KMS-11 (cell line): ENCODE results near the gene MRPL3.

Experiments
- H2AFZ ChIP-seq: fragments of 200-600 bp; sonication (generic); 2 replicates; pipeline ENCODE4 v1.6.1; 2016; ENCODE audit warnings: antibody characterized with exemption, mixed run types, low read depth
- H3K27ac ChIP-seq: fragments of 200-600 bp; sonication (generic); 2 replicates; pipeline ENCODE4 v1.6.1; 2016; ENCODE audit warnings: mild to moderate bottlenecking, mixed run types
- H3K27me3 ChIP-seq: fragments of 200-600 bp; sonication (generic); 2 replicates; pipeline ENCODE4 v1.6.1; 2017; ENCODE audit warnings: mild to moderate bottlenecking, low read depth, mixed run types, moderate library complexity; ENCODE audit not compliant: insufficient read depth
- H3K36me3 ChIP-seq: fragments of 200-600 bp; sonication (generic); 2 replicates; pipeline ENCODE4 v1.6.1; 2017; ENCODE audit warnings: mild to moderate bottlenecking, mixed run types; ENCODE audit not compliant: insufficient read depth
- H3K4me1 ChIP-seq: fragments of 200-600 bp; sonication (generic); 2 replicates; pipeline ENCODE4 v1.6.1; 2016; ENCODE audit warnings: mild to moderate bottlenecking, low read depth, mixed run types; ENCODE audit not compliant: poor library complexity, severe bottlenecking
- H3K4me2 ChIP-seq: fragments of 200-600 bp; sonication (generic); 2 replicates; pipeline ENCODE4 v1.7.0; 2016; ENCODE audit warnings: mild to moderate bottlenecking, mixed run types
- H3K4me3 ChIP-seq: fragments of 200-600 bp; sonication (generic); IDR thresholded peaks from 2 replicates; pipeline ENCODE4 v1.6.1; 2017; ENCODE audit warnings: low read depth, low read length, mixed read lengths; ENCODE audit not compliant: insufficient read depth
- H3K79me2 ChIP-seq: fragments of 200-600 bp; sonication (generic); 2 replicates; pipeline ENCODE4 v1.6.1; 2016; ENCODE audit warnings: low read depth, mixed run types; ENCODE audit not compliant: insufficient read depth
- H3K9ac ChIP-seq: fragments of 200-600 bp; sonication (generic); 2 replicates; pipeline ENCODE4 v1.6.1; 2016; ENCODE audit warnings: mild to moderate bottlenecking, mixed run types
- H4K20me1 ChIP-seq: fragments of 200-600 bp; sonication (generic); 2 replicates; pipeline ENCODE4 v1.6.1; 2016; ENCODE audit warnings: mild to moderate bottlenecking, mixed run types; ENCODE audit not compliant: insufficient read depth
- CTCF ChIP-seq: fragments of 200-600 bp; sonication (generic); conservative IDR thresholded peaks from 2 replicates; pipeline ENCODE4 v1.6.1; 2017; ENCODE audit warnings: low read depth, mild to moderate bottlenecking, antibody characterized with exemption, low read length, moderate library complexity, mixed read lengths

MRPL3 gene

GRCh38 chr3:131477813-131478212 is 25.0 kb downstream of the MRPL3 start:
- no peak for TF ChIP-seq CTCF
- peaks cover 20% of the 10 kb centered on the region for H3K79me2 ChIP-seq
- no peak overlapping the region for H3K9ac ChIP-seq
- peaks cover 8% of the 10 kb centered on the region for H3K4me1 ChIP-seq
- no peak overlapping the region for H3K4me2 ChIP-seq
- H3K36me3 ChIP-seq = no peaks in the 10 kb centered on the region
- no peak overlapping the region for H3K27ac ChIP-seq
- no peaks in the 10 kb centered on the region for H4K20me1 ChIP-seq
- no peak overlapping the region for H2AFZ ChIP-seq
- no peaks in the 10 kb centered on the region for H3K27me3 ChIP-seq
- H3K4me3 ChIP-seq = no peak overlapping the region

DNA sequence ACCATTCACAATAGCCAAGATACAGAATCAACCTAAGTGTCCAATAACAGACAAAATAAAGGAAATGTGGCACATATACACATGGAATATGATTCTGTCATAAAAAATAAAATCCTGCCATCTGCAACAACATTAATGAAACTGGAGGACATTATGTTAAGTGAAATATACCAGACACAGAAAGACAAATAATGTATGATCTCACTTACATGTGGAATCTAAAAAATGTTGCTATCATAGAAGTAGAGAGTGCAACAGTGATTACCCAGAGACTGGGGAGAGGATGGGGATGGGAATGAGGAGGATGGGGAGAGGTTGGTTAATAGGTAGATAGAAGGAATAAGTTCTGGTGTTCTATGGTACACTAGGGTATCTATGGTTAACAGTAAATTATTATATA is 28.7 kb downstream of the MRPL3 start:
- H3K27me3 ChIP-seq = no peaks in the 10 kb centered on the region
- H3K4me1 ChIP-seq = peaks cover 8% of the 10 kb centered on the region
- H3K36me3 ChIP-seq = 0 out of 2 replicates have a peak, but pooled peaks cover 7% of the 10 kb centered on the region
- no peak overlapping the region for H3K4me3 ChIP-seq
- TF ChIP-seq CTCF = no peak
- H3K9ac ChIP-seq = no peak overlapping the region
- 0 out of 2 replicates have a peak, but pooled peaks cover 4% of the 10 kb centered on the region for H4K20me1 ChIP-seq
- H2AFZ ChIP-seq = no peak overlapping the region
- H3K4me2 ChIP-seq = no peak overlapping the region
- no peak overlapping the region for H3K27ac ChIP-seq
- peaks cover 27% of the 10 kb centered on the region for H3K79me2 ChIP-seq

- 0 out of 2 replicates have a peak, but pooled peaks cover 4% of the 10 kb centered on the region for H4K20me1 ChIP-seq
- H3K27me3 ChIP-seq = no peaks in the 10 kb centered on the region
- H3K9ac ChIP-seq = no peak overlapping the region
- no peak for TF ChIP-seq CTCF
- H2AFZ ChIP-seq = no peak overlapping the region
- peaks cover 22% of the 10 kb centered on the region for H3K79me2 ChIP-seq
- H3K4me3 ChIP-seq = no peak overlapping the region
- H3K27ac ChIP-seq = no peak overlapping the region
- H3K36me3 ChIP-seq = 0 out of 2 replicates have a peak, but pooled peaks cover 14% of the 10 kb centered on the region
- no peak overlapping the region for H3K4me2 ChIP-seq
- peaks cover 8% of the 10 kb centered on the region for H3K4me1 ChIP-seq
Observed at GRCh38 chr3:131470377-131470776, 32.4 kb downstream of the MRPL3 start.

DNA sequence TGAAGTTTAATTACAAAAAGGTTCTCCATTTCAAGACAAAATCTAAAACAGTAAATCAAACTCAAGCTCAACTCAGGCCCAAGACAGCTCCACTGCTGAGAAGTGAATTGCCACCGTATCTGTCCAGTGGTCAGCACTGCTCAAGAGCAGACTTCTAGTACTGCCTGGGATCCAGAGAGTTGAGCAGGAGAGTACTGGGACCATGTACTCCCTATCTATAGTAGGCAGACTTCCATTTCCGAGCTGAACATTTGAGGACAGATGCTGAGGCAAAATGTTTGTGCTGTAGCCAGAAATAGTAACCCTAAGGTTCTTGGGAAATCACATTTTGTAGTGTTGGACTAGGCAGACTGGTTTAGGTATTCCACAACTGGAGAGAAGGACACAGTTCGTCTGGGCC is 44.1 kb downstream of the MRPL3 start:
- H3K4me1 ChIP-seq = no peaks in the 10 kb centered on the region
- no peak overlapping the region for H3K4me2 ChIP-seq
- H4K20me1 ChIP-seq = no peaks in the 10 kb centered on the region
- peaks cover 8% of the 10 kb centered on the region; the same call in 1 of the 2 replicates for H3K36me3 ChIP-seq
- H3K4me3 ChIP-seq = no peak overlapping the region
- no peaks in the 10 kb centered on the region for H3K79me2 ChIP-seq
- no peak for TF ChIP-seq CTCF
- no peak overlapping the region for H3K9ac ChIP-seq
- no peak overlapping the region for H2AFZ ChIP-seq
- no peaks in the 10 kb centered on the region for H3K27me3 ChIP-seq
- no peak overlapping the region for H3K27ac ChIP-seq
